WTC11 (cell line): Measurements from ENCODE around the gene ADAMTS10. TPM values are rescaled to one million over a fixed set of nuclear protein-coding genes. Genes with fewer than 3 reads are reported as not detected.
A peak's percentile ranks its signal among the peaks of the same experiment; 100 is the strongest.

Experiments
- ATAC-seq: fragments of 200-7000 bp; cut with Tn5 transposase; 2 replicates; pipeline ENCODE4 v1.10.0; 2021; ENCODE audit warnings: mild to moderate bottlenecking, moderate library complexity
- CTCF ChIA-PET: fragments of 300-600 bp; sonication (Branson Sonifier 250); formaldehyde crosslinking; loops from one replicate; lab custom pipeline; 2021; ENCODE audit warnings: antibody characterized with exemption; lab: Charles Lee
- POLR2A ChIA-PET: fragments of 350-600 bp; sonication (Branson Sonifier 250); formaldehyde crosslinking; loops from one replicate; lab custom pipeline; 2021; ENCODE audit warnings: antibody characterized with exemption; lab: Charles Lee
- DNase-seq: peaks from one replicate; pipeline ENCODE4 v3.0.0; 2021; ENCODE audit warnings: low spot score
- H3K27ac Mint-ChIP-seq: 2 replicates; pipeline ENCODE4 v1.8.0; 2021; ENCODE audit warnings: mixed read lengths
- H3K27me3 Mint-ChIP-seq: 2 replicates; pipeline ENCODE4 v1.8.0; 2021; ENCODE audit warnings: low read depth, mild to moderate bottlenecking, moderate library complexity, mixed read lengths
- H3K36me3 Mint-ChIP-seq: 2 replicates; pipeline ENCODE4 v1.8.0; 2021; ENCODE audit warnings: mixed read lengths
- H3K4me1 Mint-ChIP-seq: 2 replicates; pipeline ENCODE4 v1.8.0; 2022; ENCODE audit warnings: mixed read lengths
- H3K4me3 Mint-ChIP-seq: 2 replicates; pipeline ENCODE4 v1.8.0; 2021; ENCODE audit warnings: mild to moderate bottlenecking, moderate library complexity, mixed read lengths
- H3K9me3 Mint-ChIP-seq: 2 replicates; pipeline ENCODE4 v1.8.0; 2021; ENCODE audit warnings: mixed read lengths
- ATF1 ChIP-seq: sonication (generic); formaldehyde crosslinking; IDR thresholded peaks from 2 replicates; pipeline ENCODE4 v1.8.1; 2023; ENCODE audit warnings: mild to moderate bottlenecking, moderate library complexity, missing genetic modification reagents
- CDX4 ChIP-seq: fragments of 250-450 bp; sonication (Bioruptor Pico); IDR thresholded peaks from 2 replicates; pipeline ENCODE4 v1.9.0; 2021; ENCODE audit warnings: moderate library complexity, mild to moderate bottlenecking, inconsistent platforms, borderline replicate concordance
- CTCF ChIP-seq: fragments of 200-600 bp; IDR thresholded peaks from 2 replicates; pipeline ENCODE4 v1.8.0; 2022; ENCODE audit warnings: antibody characterized with exemption
- E2F4 ChIP-seq: sonication (generic); formaldehyde crosslinking; IDR thresholded peaks from 2 replicates; pipeline ENCODE4 v1.8.1; 2022; ENCODE audit warnings: low read depth, mild to moderate bottlenecking, moderate library complexity, missing genetic modification reagents, borderline replicate concordance
- HMGXB4 ChIP-seq: sonication (generic); formaldehyde crosslinking; IDR thresholded peaks from 2 replicates; pipeline ENCODE4 v1.8.1; 2023; ENCODE audit warnings: mild to moderate bottlenecking, moderate library complexity, missing genetic modification reagents
- MYBL2 ChIP-seq: sonication (generic); formaldehyde crosslinking; IDR thresholded peaks from 2 replicates; pipeline ENCODE4 v1.8.1; 2023; ENCODE audit warnings: mild to moderate bottlenecking, moderate library complexity, missing genetic modification reagents
- NFATC4 ChIP-seq: fragments of 250-450 bp; sonication (Bioruptor Pico); IDR thresholded peaks from 2 replicates; pipeline ENCODE4 v1.9.0; 2021; ENCODE audit warnings: mild to moderate bottlenecking
- NR1H2 ChIP-seq: sonication (generic); formaldehyde crosslinking; IDR thresholded peaks from 2 replicates; pipeline ENCODE4 v1.9.0; 2021; ENCODE audit warnings: mild to moderate bottlenecking, moderate library complexity, missing genetic modification reagents
- PRRX2 ChIP-seq: fragments of 250-450 bp; sonication (Bioruptor Pico); IDR thresholded peaks from 2 replicates; pipeline ENCODE4 v1.8.0; 2021; ENCODE audit warnings: mild to moderate bottlenecking
- SP1 ChIP-seq: sonication (generic); formaldehyde crosslinking; conservative IDR thresholded peaks from 2 replicates; pipeline ENCODE4 v1.8.1; 2022; ENCODE audit warnings: missing genetic modification reagents
- ZNF232 ChIP-seq: sonication (generic); formaldehyde crosslinking; IDR thresholded peaks from 2 replicates; pipeline ENCODE4 v1.8.0; 2022; ENCODE audit warnings: mild to moderate bottlenecking, missing genetic modification reagents
- ZNF416 ChIP-seq: fragments of 250-450 bp; sonication (Bioruptor Pico); IDR thresholded peaks from 2 replicates; pipeline ENCODE4 v1.9.0; 2021; ENCODE audit warnings: mild to moderate bottlenecking, inconsistent platforms
- ZSCAN18 ChIP-seq: fragments of 250-450 bp; sonication (Bioruptor Pico); IDR thresholded peaks from 2 replicates; pipeline ENCODE4 v2.1.2; 2022; ENCODE audit warnings: mild to moderate bottlenecking, moderate library complexity
- total RNA-seq: library from RNA; stranded (reverse); gene quantifications from 3 replicates; pipeline ENCODE4 v1.2.3, GENCODE V29; 2021
- TF ChIP-seq, protein P1 (sequence below): sonication (generic); formaldehyde crosslinking; IDR thresholded peaks from 2 replicates; pipeline ENCODE4 v1.8.0; 2022; ENCODE audit warnings: mild to moderate bottlenecking, missing genetic modification reagents
- TF ChIP-seq, protein P2 (sequence below): sonication (generic); formaldehyde crosslinking; IDR thresholded peaks from 2 replicates; pipeline ENCODE4 v1.8.0; 2022; ENCODE audit warnings: mild to moderate bottlenecking, missing genetic modification reagents
- TF ChIP-seq, protein P3 (sequence below): sonication (generic); formaldehyde crosslinking; conservative IDR thresholded peaks from 2 replicates; pipeline ENCODE4 v1.8.1; 2022; ENCODE audit warnings: mild to moderate bottlenecking, missing genetic modification reagents
- TF ChIP-seq, protein P4 (sequence below): sonication (generic); formaldehyde crosslinking; IDR thresholded peaks from 2 replicates; pipeline ENCODE4 v1.8.1; 2023; ENCODE audit warnings: mild to moderate bottlenecking, missing genetic modification reagents
- TF ChIP-seq, protein P5 (sequence below): fragments of 250-450 bp; sonication (Bioruptor Pico); IDR thresholded peaks from 2 replicates; pipeline ENCODE4 v1.8.0; 2021; ENCODE audit warnings: mild to moderate bottlenecking
- TF ChIP-seq, protein P6 (sequence below): sonication (generic); formaldehyde crosslinking; IDR thresholded peaks from 2 replicates; pipeline ENCODE4 v1.8.0; 2022; ENCODE audit warnings: mild to moderate bottlenecking, missing genetic modification reagents

Gene ADAMTS10
- total RNA-seq, 1 experiment from 2014 or later, result 16.0 TPM

DNA sequence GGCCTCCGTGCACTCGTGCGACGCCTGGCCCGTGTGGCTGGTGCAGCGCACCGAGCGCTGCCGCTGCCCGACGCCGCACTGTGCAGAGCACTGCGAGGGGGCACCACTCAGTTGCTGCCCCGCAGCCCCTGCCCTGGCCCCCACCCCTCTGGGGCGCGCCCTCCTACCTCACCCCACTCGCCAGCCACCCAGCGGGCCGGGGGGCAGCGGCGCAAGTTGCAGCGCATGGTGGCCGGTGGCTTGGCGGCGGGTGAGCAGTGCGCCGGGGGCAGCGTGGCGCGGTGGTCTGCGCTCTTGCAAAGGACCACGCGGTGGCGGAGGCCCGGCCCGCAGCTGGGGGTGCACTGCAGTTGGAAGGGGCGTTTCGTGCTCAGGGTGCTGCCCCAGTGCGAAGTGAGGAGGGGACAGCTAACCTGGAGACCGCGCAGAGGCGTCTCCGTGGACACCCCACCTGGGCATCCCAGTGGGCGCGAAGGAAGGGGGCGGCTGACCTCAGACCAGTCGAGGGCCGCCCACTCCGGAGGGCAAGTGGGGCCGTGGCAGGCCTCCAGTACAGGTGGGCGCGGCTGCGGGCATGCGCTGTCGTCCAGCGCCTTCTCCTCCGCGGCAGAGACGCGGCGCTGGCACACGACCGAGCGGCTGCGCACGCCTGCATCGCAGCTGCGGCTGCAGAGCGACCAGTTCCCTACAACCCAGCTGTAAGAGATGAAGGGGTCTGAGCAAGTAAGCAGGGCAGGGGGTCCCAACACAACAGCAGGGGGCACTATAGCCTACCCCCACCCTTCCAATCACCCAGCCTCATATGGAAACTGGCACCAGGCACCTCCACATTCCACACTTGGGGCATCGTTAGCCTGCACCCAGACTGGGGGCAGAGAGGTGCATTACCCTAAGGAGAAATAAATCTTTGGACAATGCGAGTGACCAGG lies 25.3 kb downstream of the ADAMTS10 start (continued):
- no peak for TF ChIP-seq E2F4 (CRISPR knock-in tag)
- TF ChIP-seq NFATC4 (CRISPR knock-in tag), result no peak

- H3K9me3 Mint-ChIP-seq, result no peaks in the 10 kb centered on the region
- DNase-seq, result peak; percentile 88
- peak; percentile 76 for ATAC-seq
- ChIA-PET CTCF (interaction anchor here (0.5 to 6.0 kb wide), 84 partner anchors 9 to 1421 kb away, joined by 3 to 88 read pairs (median 5); partner anchors contain the start of genes HNRNPM, KANK3, MARCHF2 and NFILZ), POLR2A (interaction anchor here (0.8 to 1.7 kb wide), 3 partner anchors 67 to 245 kb away, joined by 3 to 9 read pairs (median 6); partner anchors contain the start of gene ZNF414)
- H3K4me1 Mint-ChIP-seq, result peaks cover 20% of the 10 kb centered on the region
- no peak overlapping the region for H3K27ac Mint-ChIP-seq
- no peak overlapping the region for H3K4me3 Mint-ChIP-seq
- H3K27me3 Mint-ChIP-seq, result peaks cover 6% of the 10 kb centered on the region
- H3K36me3 Mint-ChIP-seq, result no peaks in the 10 kb centered on the region
- TF ChIP-seq MYBL2 (CRISPR knock-in tag), result no peak
- TF ChIP-seq, protein P1, sequence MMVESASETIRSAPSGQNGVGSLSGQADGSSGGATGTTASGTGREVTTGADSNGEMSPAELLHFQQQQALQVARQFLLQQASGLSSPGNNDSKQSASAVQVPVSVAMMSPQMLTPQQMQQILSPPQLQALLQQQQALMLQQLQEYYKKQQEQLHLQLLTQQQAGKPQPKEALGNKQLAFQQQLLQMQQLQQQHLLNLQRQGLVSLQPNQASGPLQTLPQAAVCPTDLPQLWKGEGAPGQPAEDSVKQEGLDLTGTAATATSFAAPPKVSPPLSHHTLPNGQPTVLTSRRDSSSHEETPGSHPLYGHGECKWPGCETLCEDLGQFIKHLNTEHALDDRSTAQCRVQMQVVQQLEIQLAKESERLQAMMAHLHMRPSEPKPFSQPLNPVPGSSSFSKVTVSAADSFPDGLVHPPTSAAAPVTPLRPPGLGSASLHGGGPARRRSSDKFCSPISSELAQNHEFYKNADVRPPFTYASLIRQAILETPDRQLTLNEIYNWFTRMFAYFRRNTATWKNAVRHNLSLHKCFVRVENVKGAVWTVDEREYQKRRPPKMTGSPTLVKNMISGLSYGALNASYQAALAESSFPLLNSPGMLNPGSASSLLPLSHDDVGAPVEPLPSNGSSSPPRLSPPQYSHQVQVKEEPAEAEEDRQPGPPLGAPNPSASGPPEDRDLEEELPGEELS (CRISPR knock-in tag), result no peak
- TF ChIP-seq PRRX2, result no peak
- TF ChIP-seq NR1H2 (CRISPR knock-in tag), result no peak
- TF ChIP-seq, protein P2, sequence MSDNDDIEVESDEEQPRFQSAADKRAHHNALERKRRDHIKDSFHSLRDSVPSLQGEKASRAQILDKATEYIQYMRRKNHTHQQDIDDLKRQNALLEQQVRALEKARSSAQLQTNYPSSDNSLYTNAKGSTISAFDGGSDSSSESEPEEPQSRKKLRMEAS (CRISPR knock-in tag), result no peak
- TF ChIP-seq ZNF416, result no peak
- no peak for TF ChIP-seq CDX4
- TF ChIP-seq, protein P3, sequence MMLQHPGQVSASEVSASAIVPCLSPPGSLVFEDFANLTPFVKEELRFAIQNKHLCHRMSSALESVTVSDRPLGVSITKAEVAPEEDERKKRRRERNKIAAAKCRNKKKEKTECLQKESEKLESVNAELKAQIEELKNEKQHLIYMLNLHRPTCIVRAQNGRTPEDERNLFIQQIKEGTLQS (CRISPR knock-in tag), result no peak
- TF ChIP-seq, protein P4, sequence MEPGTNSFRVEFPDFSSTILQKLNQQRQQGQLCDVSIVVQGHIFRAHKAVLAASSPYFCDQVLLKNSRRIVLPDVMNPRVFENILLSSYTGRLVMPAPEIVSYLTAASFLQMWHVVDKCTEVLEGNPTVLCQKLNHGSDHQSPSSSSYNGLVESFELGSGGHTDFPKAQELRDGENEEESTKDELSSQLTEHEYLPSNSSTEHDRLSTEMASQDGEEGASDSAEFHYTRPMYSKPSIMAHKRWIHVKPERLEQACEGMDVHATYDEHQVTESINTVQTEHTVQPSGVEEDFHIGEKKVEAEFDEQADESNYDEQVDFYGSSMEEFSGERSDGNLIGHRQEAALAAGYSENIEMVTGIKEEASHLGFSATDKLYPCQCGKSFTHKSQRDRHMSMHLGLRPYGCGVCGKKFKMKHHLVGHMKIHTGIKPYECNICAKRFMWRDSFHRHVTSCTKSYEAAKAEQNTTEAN (CRISPR knock-in tag), result 0 out of 2 replicates have a peak, but pooled peaks have one; percentile 40
- TF ChIP-seq ZNF232 (CRISPR knock-in tag), result no peak
- TF ChIP-seq SP1 (CRISPR knock-in tag), result peak; percentile 50; the same call in 1 of the 2 replicates
- TF ChIP-seq, protein P5, sequence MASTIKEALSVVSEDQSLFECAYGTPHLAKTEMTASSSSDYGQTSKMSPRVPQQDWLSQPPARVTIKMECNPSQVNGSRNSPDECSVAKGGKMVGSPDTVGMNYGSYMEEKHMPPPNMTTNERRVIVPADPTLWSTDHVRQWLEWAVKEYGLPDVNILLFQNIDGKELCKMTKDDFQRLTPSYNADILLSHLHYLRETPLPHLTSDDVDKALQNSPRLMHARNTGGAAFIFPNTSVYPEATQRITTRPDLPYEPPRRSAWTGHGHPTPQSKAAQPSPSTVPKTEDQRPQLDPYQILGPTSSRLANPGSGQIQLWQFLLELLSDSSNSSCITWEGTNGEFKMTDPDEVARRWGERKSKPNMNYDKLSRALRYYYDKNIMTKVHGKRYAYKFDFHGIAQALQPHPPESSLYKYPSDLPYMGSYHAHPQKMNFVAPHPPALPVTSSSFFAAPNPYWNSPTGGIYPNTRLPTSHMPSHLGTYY, result no peak
- TF ChIP-seq HMGXB4 (CRISPR knock-in tag), result peak; percentile 73; the same call in 1 of the 2 replicates
- no peak for TF ChIP-seq NFATC4 (CRISPR knock-in tag)
- TF ChIP-seq ATF1 (CRISPR knock-in tag), result no peak
- TF ChIP-seq, protein P6, sequence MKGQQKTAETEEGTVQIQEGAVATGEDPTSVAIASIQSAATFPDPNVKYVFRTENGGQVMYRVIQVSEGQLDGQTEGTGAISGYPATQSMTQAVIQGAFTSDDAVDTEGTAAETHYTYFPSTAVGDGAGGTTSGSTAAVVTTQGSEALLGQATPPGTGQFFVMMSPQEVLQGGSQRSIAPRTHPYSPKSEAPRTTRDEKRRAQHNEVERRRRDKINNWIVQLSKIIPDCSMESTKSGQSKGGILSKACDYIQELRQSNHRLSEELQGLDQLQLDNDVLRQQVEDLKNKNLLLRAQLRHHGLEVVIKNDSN (CRISPR knock-in tag), result no peak
- TF ChIP-seq ZSCAN18, result no peak
- TF ChIP-seq CTCF, result peak; percentile 99
These were observed 29.7 kb downstream of the ADAMTS10 start for GRCh38 chr19:8580710-8581281.
